GM12878 (cell line): Measurements from ENCODE around the gene ADGRD1.

ENCODE experiments used
- CTCF ChIP-seq, 3 experiments: IDR thresholded peaks in 2 of 3; conservative IDR thresholded peaks in 1 of 3; 2 replicates each; pipeline ENCODE4 v1.5.1; 2011; ENCODE audit warnings: low read depth in 3 of 3, low read length in 3 of 3, mild to moderate bottlenecking in 3 of 3, control low read depth in 2 of 3, moderate library complexity in 2 of 3, inconsistent platforms in 1 of 3, mixed read lengths in 1 of 3; ENCODE audit not compliant: control insufficient read depth in 2 of 3, insufficient read depth in 1 of 3; ENCODE audit errors: extremely low read depth in 1 of 3
- RFX5 ChIP-seq: IDR thresholded peaks from 2 replicates; pipeline ENCODE4 v1.6.1; 2011; ENCODE audit warnings: low read depth, low read length, improper control_type of control experiment

DNA sequence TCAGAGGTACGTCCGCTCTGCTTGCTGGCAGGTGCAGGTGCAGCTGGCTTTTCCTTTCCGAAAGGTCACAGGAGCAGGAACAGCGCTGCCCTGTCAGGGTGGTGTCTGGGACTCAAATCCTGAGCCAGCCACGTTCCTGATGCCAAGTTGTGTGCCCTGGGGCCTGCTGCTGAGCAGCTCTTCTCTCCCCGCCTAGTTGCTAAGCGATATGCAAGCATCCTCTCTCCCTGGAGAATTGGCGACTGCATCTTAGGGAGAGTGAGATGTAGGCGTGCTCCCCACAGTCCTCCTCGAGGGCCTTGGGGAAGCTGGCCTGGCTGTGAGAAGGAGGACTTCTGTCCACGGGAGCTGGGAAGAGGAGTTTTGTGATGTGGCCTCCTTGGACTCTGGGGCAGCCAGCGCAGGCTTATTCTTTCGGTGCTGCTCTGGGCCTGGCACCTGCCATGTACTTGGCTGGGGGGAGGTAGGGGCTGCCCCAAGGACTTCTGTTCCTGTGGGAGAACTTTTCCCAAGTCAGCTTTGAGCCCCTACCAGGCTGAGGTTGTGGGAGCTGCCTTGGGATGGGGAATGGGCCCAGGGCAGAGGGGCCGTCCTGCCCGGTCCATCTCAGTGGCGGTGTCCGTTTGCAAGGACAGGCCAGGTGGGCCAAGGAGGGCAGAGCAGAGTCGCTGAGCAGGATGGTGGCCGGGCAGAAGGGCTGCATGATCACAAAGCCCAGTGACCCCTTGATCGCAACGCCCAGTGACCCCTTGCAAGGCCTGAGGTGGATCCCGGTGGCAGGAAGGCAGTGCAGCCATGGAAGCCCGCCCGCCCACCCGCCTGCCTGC is 183.5 kb downstream of the ADGRD1 start:
- TF ChIP-seq RFX5 (no peak), CTCF (IDR thresholded peaks at IDR 0.05 in 2 of 3, conservative IDR thresholded peaks at IDR 0.05 in 1 of 3; ENCODE audit: control insufficient read depth in 2 of 3, extremely low read depth in 1 of 3, insufficient read depth in 1 of 3, low read depth in 3 of 3, low read length in 3 of 3) (no peak)
